GM21526 (cell line): ENCODE results near the gene TMPRSS11D.

Experiments used
- ATAC-seq: cut with Tn5 transposase; IDR thresholded peaks from one replicate; pipeline ENCODE4 v1.9.1; 2021; ENCODE audit warnings: moderate library complexity; ENCODE audit not compliant: unreplicated experiment, low FRiP score

TMPRSS11D gene

GRCh38 chr4:67892253-67892652 is 8.5 kb upstream of the TMPRSS11D start:
- no peak for ATAC-seq

- no peak for ATAC-seq
These were observed 7.8 kb upstream of the TMPRSS11D start for GRCh38 chr4:67891645-67892044.

- no peak for ATAC-seq
These were observed 2.5 kb upstream of the TMPRSS11D start for GRCh38 chr4:67886281-67886680.

GRCh38 chr4:67885762-67886161 is 2.0 kb upstream of the TMPRSS11D start:
- no peak for ATAC-seq

- no peak for ATAC-seq
These were observed 899 bp upstream of the TMPRSS11D start for GRCh38 chr4:67884701-67885100.

GRCh38 chr4:67883458-67883857 is 344 bp downstream of the TMPRSS11D start:
- ATAC-seq, result no peak

GRCh38 chr4:67880866-67881610 is 2.8 kb downstream of the TMPRSS11D start:
- no peak for ATAC-seq

GRCh38 chr4:67879486-67879885 is 4.3 kb downstream of the TMPRSS11D start:
- ATAC-seq, result no peak

GRCh38 chr4:67877086-67877485 is 6.7 kb downstream of the TMPRSS11D start:
- no peak for ATAC-seq

GRCh38 chr4:67874986-67875385 is 8.8 kb downstream of the TMPRSS11D start:
- ATAC-seq, result no peak

- no peak for ATAC-seq
These were observed 10.7 kb downstream of the TMPRSS11D start for GRCh38 chr4:67873116-67873515.

- peak; percentile 79 for ATAC-seq
These were observed 11.9 kb downstream of the TMPRSS11D start for GRCh38 chr4:67871867-67872266.

GRCh38 chr4:67869580-67870190 is 14.1 kb downstream of the TMPRSS11D start:
- no peak for ATAC-seq

GRCh38 chr4:67861513-67861912 is 22.3 kb downstream of the TMPRSS11D start:
- no peak for ATAC-seq

GRCh38 chr4:67853336-67853735 is 30.5 kb downstream of the TMPRSS11D start:
- no peak for ATAC-seq

- no peak for ATAC-seq
These were observed 62.9 kb downstream of the TMPRSS11D start for GRCh38 chr4:67820903-67821302.

- no peak for ATAC-seq
These were observed 73.8 kb downstream of the TMPRSS11D start for GRCh38 chr4:67810011-67810410.

GRCh38 chr4:67809502-67809901 is 74.3 kb downstream of the TMPRSS11D start:
- no peak for ATAC-seq

- ATAC-seq, result no peak
These were observed 87.0 kb downstream of the TMPRSS11D start for GRCh38 chr4:67796810-67797209.

GRCh38 chr4:67790721-67791120 is 93.1 kb downstream of the TMPRSS11D start:
- no peak for ATAC-seq

GRCh38 chr4:67787311-67787710 is 96.5 kb downstream of the TMPRSS11D start:
- no peak for ATAC-seq

- ATAC-seq, result no peak
These were observed 98.3 kb downstream of the TMPRSS11D start for GRCh38 chr4:67785528-67785927.
